Measurements from ENCODE around the gene GPSM3. TPM values are rescaled to one million over a fixed set of nuclear protein-coding genes. Genes with fewer than 3 reads are reported as not detected.

The GPSM3 gene
- total RNA-seq, 1 experiment from 2014 or later, result 2.0 TPM

DNA sequence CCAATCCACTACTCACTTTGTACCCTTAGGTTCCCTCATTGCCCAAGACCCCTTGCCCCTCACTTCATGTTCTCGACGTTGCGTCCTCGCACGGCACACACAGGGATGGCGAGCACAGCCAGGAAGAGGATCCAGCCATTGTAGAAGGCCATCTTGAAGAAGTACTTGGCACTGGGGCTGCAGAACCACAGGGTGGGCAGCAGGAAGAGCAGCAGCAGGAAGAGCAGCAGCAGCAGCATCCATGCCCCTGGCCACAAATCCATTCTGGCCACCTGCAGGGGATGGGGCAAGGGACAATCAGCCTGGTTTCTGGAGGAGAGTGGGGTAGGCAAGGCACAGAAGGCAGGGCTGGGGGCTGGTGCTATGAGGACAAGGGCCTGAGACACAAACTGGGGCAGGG lies 21.2 kb downstream of the GPSM3 start:
- POLR2A ChIA-PET, result no interaction called here
- BruUV-seq (replicated peaks), result no TSS peak
- TF ChIP-seq CTCF (IDR thresholded peaks at IDR 0.05) (no peak), SIN3A (IDR thresholded peaks at IDR 0.05; ENCODE audit: borderline replicate concordance, insufficient read depth, low read depth, low read length) (no peak), POLR2AphosphoS5 (IDR thresholded peaks at IDR 0.05; ENCODE audit: low read depth, low read length) (no peak), TCF7L2 (IDR thresholded peaks at IDR 0.05; ENCODE audit: low read depth, low read length) (no peak)
- TF ChIP-seq, protein P1, sequence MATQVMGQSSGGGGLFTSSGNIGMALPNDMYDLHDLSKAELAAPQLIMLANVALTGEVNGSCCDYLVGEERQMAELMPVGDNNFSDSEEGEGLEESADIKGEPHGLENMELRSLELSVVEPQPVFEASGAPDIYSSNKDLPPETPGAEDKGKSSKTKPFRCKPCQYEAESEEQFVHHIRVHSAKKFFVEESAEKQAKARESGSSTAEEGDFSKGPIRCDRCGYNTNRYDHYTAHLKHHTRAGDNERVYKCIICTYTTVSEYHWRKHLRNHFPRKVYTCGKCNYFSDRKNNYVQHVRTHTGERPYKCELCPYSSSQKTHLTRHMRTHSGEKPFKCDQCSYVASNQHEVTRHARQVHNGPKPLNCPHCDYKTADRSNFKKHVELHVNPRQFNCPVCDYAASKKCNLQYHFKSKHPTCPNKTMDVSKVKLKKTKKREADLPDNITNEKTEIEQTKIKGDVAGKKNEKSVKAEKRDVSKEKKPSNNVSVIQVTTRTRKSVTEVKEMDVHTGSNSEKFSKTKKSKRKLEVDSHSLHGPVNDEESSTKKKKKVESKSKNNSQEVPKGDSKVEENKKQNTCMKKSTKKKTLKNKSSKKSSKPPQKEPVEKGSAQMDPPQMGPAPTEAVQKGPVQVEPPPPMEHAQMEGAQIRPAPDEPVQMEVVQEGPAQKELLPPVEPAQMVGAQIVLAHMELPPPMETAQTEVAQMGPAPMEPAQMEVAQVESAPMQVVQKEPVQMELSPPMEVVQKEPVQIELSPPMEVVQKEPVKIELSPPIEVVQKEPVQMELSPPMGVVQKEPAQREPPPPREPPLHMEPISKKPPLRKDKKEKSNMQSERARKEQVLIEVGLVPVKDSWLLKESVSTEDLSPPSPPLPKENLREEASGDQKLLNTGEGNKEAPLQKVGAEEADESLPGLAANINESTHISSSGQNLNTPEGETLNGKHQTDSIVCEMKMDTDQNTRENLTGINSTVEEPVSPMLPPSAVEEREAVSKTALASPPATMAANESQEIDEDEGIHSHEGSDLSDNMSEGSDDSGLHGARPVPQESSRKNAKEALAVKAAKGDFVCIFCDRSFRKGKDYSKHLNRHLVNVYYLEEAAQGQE (IDR thresholded peaks at IDR 0.05; ENCODE audit: insufficient read depth in 1 of 2, low read depth in 2 of 2, low read length in 1 of 2), result no peak
- intact Hi-C loops (cut with micrococcal nuclease; ENCODE audit: unreplicated experiment), result no loop called here
- CTCF ChIA-PET, result no interaction called here
- H3K9me3 ChIP-seq (ENCODE audit: control insufficient read depth, insufficient read depth, low read depth, low read length), result no peaks in the 10 kb centered on the region
- DNase-seq (ENCODE audit: low read depth, low spot score), result no peak
- peaks cover 21% of the 10 kb centered on the region for H3K4me1 ChIP-seq (ENCODE audit: control insufficient read depth, insufficient read depth, low read length)
- no peak for ATAC-seq
- in situ Hi-C loops (cut with HindIII; ENCODE audit: low pct_unique_long_range_greater_than_20kb, low sequenced_read_pairs), result no loop called here
- H3K27ac ChIP-seq (ENCODE audit: low read length), result no peak overlapping the region
- H3K4me3 ChIP-seq (ENCODE audit: low read depth in 2 of 2, low read length in 2 of 2), result no peak overlapping the region
- no peaks in the 10 kb centered on the region for H3K27me3 ChIP-seq (ENCODE audit: control insufficient read depth, insufficient read depth, low read length)
- 0 out of 2 replicates have a peak, but pooled peaks cover 4% of the 10 kb centered on the region for H3K36me3 ChIP-seq (ENCODE audit: control insufficient read depth, insufficient read depth, low read length)

DNA sequence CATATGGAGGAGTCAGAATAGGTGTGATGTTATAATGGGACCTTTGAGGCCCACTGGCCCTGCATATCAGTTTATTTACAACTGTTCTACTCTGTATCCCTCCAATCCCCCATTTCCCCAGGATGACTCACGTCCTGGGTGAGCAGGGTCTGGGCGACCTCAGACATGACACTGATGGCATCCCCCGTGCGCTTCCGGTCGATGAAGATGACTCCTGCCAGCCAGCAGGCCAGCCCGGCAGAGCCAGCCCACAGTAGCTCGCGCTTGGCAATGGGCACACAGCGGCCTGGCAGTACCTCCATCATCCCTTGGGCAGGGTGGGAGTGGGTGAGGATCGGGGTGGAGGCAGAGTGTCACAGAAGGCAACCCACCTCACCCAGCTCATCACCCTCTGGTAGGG lies 22.1 kb downstream of the GPSM3 start:
- in situ Hi-C loops (cut with HindIII; ENCODE audit: low pct_unique_long_range_greater_than_20kb, low sequenced_read_pairs), result no loop called here
- TF ChIP-seq SIN3A (IDR thresholded peaks at IDR 0.05; ENCODE audit: borderline replicate concordance, insufficient read depth, low read depth, low read length), result no peak
- TF ChIP-seq, protein P1 (IDR thresholded peaks at IDR 0.05; ENCODE audit: insufficient read depth in 1 of 2, low read depth in 2 of 2, low read length in 1 of 2), result no peak
- TF ChIP-seq POLR2AphosphoS5 (IDR thresholded peaks at IDR 0.05; ENCODE audit: low read depth, low read length), result no peak
- no peak for TF ChIP-seq CTCF (IDR thresholded peaks at IDR 0.05)
- TF ChIP-seq TCF7L2 (IDR thresholded peaks at IDR 0.05; ENCODE audit: low read depth, low read length), result no peak
- CTCF ChIA-PET, result no interaction called here

More for the DNA sequence above, 22.1 kb downstream of the GPSM3 start:
- Histone ChIP-seq H3K27me3 (ENCODE audit: control insufficient read depth, insufficient read depth, low read length) (no peaks in the 10 kb centered on the region), H3K4me1 (ENCODE audit: control insufficient read depth, insufficient read depth, low read length) (peaks cover 18% of the 10 kb centered on the region), H3K36me3 (ENCODE audit: control insufficient read depth, insufficient read depth, low read length) (0 out of 2 replicates have a peak, but pooled peaks cover 4% of the 10 kb centered on the region), H3K27ac (ENCODE audit: low read length) (no peak overlapping the region), H3K4me3 (ENCODE audit: low read depth in 2 of 2, low read length in 2 of 2) (no peak overlapping the region), H3K9me3 (ENCODE audit: control insufficient read depth, insufficient read depth, low read depth, low read length) (no peaks in the 10 kb centered on the region)
- BruUV-seq (replicated peaks), result no TSS peak
- ATAC-seq (no peak), DNase-seq (ENCODE audit: low read depth, low spot score) (no peak)
- intact Hi-C loops (cut with micrococcal nuclease; ENCODE audit: unreplicated experiment), result no loop called here
- POLR2A ChIA-PET, result no interaction called here

All from Panc1 (cell line).